ENCODE data around the gene CD6. TPM values are rescaled to one million over a fixed set of nuclear protein-coding genes. Genes with fewer than 3 reads are reported as not detected.

The CD6 gene
- total RNA-seq, 1 donor from 2014 or later: 0.33 TPM

DNA sequence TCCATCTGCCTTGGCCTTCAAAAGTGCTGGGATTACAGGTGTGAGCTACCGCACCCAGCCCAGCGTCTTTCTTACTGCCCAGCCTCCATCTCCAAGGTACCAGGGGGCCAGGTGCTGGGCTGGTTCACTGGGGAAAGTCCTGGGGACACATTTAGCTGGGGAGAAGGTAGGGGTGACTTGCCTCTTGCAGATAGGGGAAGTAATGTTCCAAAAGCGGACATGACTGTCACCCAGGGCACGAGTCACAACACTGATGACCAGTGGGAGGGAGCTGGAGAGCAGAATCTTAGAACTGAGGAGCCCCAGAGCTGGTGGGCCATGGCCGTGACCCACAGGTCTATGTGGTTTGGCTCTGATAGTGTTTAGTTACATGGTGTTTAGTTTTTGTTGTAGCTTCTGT is 17.1 kb upstream of the CD6 start:
- Mint-ChIP-seq H3K27ac (ENCODE audit: unreplicated experiment) (no peak overlapping the region), H3K36me3 (ENCODE audit: low read depth, unreplicated experiment) (no peaks in the 10 kb centered on the region), H3K4me3 (ENCODE audit: unreplicated experiment) (no peak overlapping the region), H3K27me3 (ENCODE audit: unreplicated experiment) (peaks cover 13% of the 10 kb centered on the region), H3K9me3 (ENCODE audit: unreplicated experiment) (no peaks in the 10 kb centered on the region), H3K4me1 (ENCODE audit: unreplicated experiment) (peaks cover 3% of the 10 kb centered on the region)
- TF ChIP-seq, protein P1, sequence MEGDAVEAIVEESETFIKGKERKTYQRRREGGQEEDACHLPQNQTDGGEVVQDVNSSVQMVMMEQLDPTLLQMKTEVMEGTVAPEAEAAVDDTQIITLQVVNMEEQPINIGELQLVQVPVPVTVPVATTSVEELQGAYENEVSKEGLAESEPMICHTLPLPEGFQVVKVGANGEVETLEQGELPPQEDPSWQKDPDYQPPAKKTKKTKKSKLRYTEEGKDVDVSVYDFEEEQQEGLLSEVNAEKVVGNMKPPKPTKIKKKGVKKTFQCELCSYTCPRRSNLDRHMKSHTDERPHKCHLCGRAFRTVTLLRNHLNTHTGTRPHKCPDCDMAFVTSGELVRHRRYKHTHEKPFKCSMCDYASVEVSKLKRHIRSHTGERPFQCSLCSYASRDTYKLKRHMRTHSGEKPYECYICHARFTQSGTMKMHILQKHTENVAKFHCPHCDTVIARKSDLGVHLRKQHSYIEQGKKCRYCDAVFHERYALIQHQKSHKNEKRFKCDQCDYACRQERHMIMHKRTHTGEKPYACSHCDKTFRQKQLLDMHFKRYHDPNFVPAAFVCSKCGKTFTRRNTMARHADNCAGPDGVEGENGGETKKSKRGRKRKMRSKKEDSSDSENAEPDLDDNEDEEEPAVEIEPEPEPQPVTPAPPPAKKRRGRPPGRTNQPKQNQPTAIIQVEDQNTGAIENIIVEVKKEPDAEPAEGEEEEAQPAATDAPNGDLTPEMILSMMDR (IDR thresholded peaks at IDR 0.05; ENCODE audit: unreplicated experiment): no peak
- DNase-seq (ENCODE audit: low spot score): no peak

DNA sequence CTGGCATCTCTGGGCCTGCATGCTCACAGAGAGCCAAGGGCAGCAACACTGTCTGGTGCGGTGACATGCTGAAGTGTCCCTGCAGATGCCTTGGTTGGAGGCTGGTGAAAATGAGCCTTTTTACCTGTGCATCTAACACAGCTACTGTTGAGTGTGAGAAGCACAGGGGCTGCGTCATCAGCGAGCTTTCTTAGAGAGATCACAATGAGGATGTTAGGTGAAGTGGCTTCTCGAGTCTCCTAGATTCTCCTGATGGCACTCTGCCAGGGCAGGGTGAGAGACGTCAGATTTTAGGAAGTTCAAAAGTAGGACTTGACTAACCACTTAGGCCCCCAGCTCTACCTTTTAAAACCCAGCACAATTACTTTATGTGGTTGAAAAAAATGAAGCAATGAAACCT is 15.9 kb upstream of the CD6 start:
- no peaks in the 10 kb centered on the region for H3K36me3 Mint-ChIP-seq (ENCODE audit: low read depth, unreplicated experiment)
- H3K4me3 Mint-ChIP-seq (ENCODE audit: unreplicated experiment): no peak overlapping the region
- no peak overlapping the region for H3K27ac Mint-ChIP-seq (ENCODE audit: unreplicated experiment)
- H3K4me1 Mint-ChIP-seq (ENCODE audit: unreplicated experiment): peaks cover 3% of the 10 kb centered on the region
- H3K27me3 Mint-ChIP-seq (ENCODE audit: unreplicated experiment): peaks cover 8% of the 10 kb centered on the region
- no peak for DNase-seq (ENCODE audit: low spot score)
- no peaks in the 10 kb centered on the region for H3K9me3 Mint-ChIP-seq (ENCODE audit: unreplicated experiment)
- TF ChIP-seq, protein P1 (IDR thresholded peaks at IDR 0.05; ENCODE audit: unreplicated experiment): no peak

DNA sequence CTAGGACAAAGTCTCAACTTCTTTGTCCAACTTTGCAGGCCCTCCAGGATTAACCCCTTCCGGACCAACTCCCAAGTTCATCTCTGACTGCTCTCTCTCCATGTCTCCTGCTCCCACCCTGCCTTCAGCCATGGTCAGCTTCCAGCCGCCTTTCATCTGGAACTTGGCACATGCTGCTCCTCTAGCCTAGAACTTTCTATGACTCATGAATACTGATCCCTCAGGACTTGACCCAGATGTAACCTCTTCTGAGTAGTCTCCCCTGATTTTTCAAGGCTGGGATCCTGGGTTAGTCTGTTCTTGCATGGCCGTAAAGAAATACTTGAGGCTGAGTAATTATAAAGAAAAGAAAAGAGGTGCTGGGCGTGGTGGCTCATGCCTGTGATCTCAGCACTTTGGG is 14.3 kb upstream of the CD6 start:
- Mint-ChIP-seq H3K27ac (ENCODE audit: unreplicated experiment) (no peak overlapping the region), H3K4me3 (ENCODE audit: unreplicated experiment) (no peak overlapping the region), H3K4me1 (ENCODE audit: unreplicated experiment) (peaks cover 3% of the 10 kb centered on the region), H3K36me3 (ENCODE audit: low read depth, unreplicated experiment) (no peaks in the 10 kb centered on the region), H3K27me3 (ENCODE audit: unreplicated experiment) (peaks cover 7% of the 10 kb centered on the region), H3K9me3 (ENCODE audit: unreplicated experiment) (no peaks in the 10 kb centered on the region)
- no peak for DNase-seq (ENCODE audit: low spot score)
- TF ChIP-seq, protein P1 (IDR thresholded peaks at IDR 0.05; ENCODE audit: unreplicated experiment): no peak

DNA sequence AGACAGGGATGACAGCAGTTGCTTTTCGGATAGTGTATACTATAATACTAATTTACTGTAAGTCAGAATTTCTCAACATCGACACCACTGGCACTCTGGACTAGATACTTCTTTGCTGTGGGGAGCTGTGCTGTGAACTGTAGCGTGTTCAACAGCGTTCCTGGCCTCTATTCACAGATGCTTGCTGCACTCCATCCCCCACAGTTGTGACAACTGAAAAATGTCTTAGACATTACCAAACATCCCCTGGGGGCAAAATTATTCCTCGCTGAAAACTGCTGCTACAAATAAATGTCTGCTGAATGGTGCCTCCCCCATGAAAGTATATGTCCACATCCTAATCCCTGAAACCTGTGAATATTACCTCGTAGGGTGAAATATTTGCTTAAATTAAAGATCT is 12.0 kb upstream of the CD6 start:
- Mint-ChIP-seq H3K4me1 (ENCODE audit: unreplicated experiment) (no peaks in the 10 kb centered on the region), H3K36me3 (ENCODE audit: low read depth, unreplicated experiment) (no peaks in the 10 kb centered on the region), H3K27me3 (ENCODE audit: unreplicated experiment) (no peaks in the 10 kb centered on the region), H3K4me3 (ENCODE audit: unreplicated experiment) (no peak overlapping the region), H3K9me3 (ENCODE audit: unreplicated experiment) (no peaks in the 10 kb centered on the region), H3K27ac (ENCODE audit: unreplicated experiment) (no peak overlapping the region)
- TF ChIP-seq, protein P1 (IDR thresholded peaks at IDR 0.05; ENCODE audit: unreplicated experiment): no peak
- no peak for DNase-seq (ENCODE audit: low spot score)

DNA sequence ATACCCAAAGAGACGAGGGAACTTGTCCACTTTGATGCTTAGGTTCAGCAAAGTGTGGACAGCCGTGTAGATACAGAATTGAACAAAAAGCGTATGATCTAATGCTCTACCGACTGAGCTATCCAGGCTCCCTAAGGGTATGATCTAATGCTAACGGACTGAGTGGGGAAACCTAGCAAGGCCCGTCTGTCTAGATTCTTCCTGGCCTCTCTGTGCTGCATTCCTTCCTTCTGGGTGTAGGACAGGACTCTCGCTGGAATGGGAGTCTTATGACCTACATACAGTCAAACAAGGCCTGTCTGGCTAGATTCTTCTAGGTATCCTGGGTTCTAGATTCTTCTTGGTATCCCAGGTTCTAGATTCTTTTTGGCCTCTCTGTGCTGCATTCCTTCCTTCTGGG is 11.1 kb upstream of the CD6 start:
- H3K4me1 Mint-ChIP-seq (ENCODE audit: unreplicated experiment): no peaks in the 10 kb centered on the region
- H3K27me3 Mint-ChIP-seq (ENCODE audit: unreplicated experiment): no peaks in the 10 kb centered on the region

More for the DNA sequence above, 11.1 kb upstream of the CD6 start:
- no peak overlapping the region for H3K4me3 Mint-ChIP-seq (ENCODE audit: unreplicated experiment)
- TF ChIP-seq, protein P1 (IDR thresholded peaks at IDR 0.05; ENCODE audit: unreplicated experiment): no peak
- no peak for DNase-seq (ENCODE audit: low spot score)
- H3K27ac Mint-ChIP-seq (ENCODE audit: unreplicated experiment): no peak overlapping the region
- H3K36me3 Mint-ChIP-seq (ENCODE audit: low read depth, unreplicated experiment): no peaks in the 10 kb centered on the region
- H3K9me3 Mint-ChIP-seq (ENCODE audit: unreplicated experiment): no peaks in the 10 kb centered on the region
